GM18951 (cell line): ENCODE results near the gene C8G.

ENCODE experiments used
- POLR2A ChIP-seq: IDR thresholded peaks from 4 replicates; pipeline ENCODE4 v1.6.1; 2011; ENCODE audit warnings: mild to moderate bottlenecking; ENCODE audit not compliant: insufficient read length, insufficient read depth; ENCODE audit errors: extremely low read depth
- in situ Hi-C: fragments of 300-500 bp; cut with MboI; formaldehyde crosslinking; loops from one replicate; pipeline ENCODE4 v1.12.0; 2022; ENCODE audit warnings: low sequenced_read_pairs, mixed read lengths, inconsistent platforms; ENCODE audit not compliant: unreplicated experiment

The C8G gene

GRCh38 chr9:136939996-136940525 is 5.0 kb upstream of the C8G start:
- no peak for TF ChIP-seq POLR2A
- in situ Hi-C loops, result no loop called here

GRCh38 chr9:136940526-136941230 is 4.4 kb upstream of the C8G start:
- in situ Hi-C loops, result no loop called here
- no peak for TF ChIP-seq POLR2A

- no peak for TF ChIP-seq POLR2A
- in situ Hi-C loops, result no loop called here
Observed at GRCh38 chr9:136941231-136942111, 3.6 kb upstream of the C8G start.

- TF ChIP-seq POLR2A, result no peak
- in situ Hi-C loops, result no loop called here
Observed at GRCh38 chr9:136942112-136942880, 2.7 kb upstream of the C8G start.

GRCh38 chr9:136942881-136943230 is 2.2 kb upstream of the C8G start:
- in situ Hi-C loops, result no loop called here
- no peak for TF ChIP-seq POLR2A

- no peak for TF ChIP-seq POLR2A
- in situ Hi-C loops, result no loop called here
Observed at GRCh38 chr9:136943291-136944211, 1.5 kb upstream of the C8G start.

GRCh38 chr9:136944212-136944518 is 878 bp upstream of the C8G start:
- no peak for TF ChIP-seq POLR2A
- in situ Hi-C loops, result no loop called here

GRCh38 chr9:136945333-136946227 is 537 bp downstream of the C8G start:
- no peak for TF ChIP-seq POLR2A
- in situ Hi-C loops, result no loop called here

- TF ChIP-seq POLR2A, result no peak
- in situ Hi-C loops, result no loop called here
Observed at GRCh38 chr9:136946228-136947027, 1.4 kb downstream of the C8G start.

- no peak for TF ChIP-seq POLR2A
- in situ Hi-C loops, result no loop called here
Observed at GRCh38 chr9:136947028-136947891, 2.2 kb downstream of the C8G start.
